Central memory CD4-positive, alpha-beta T cell (primary cell): ENCODE measurements around the gene SNRPA1.

Experiments used
- DNase-seq: peaks from one replicate; pipeline ENCODE4 v3.0.0; 2022

The SNRPA1 gene

DNA sequence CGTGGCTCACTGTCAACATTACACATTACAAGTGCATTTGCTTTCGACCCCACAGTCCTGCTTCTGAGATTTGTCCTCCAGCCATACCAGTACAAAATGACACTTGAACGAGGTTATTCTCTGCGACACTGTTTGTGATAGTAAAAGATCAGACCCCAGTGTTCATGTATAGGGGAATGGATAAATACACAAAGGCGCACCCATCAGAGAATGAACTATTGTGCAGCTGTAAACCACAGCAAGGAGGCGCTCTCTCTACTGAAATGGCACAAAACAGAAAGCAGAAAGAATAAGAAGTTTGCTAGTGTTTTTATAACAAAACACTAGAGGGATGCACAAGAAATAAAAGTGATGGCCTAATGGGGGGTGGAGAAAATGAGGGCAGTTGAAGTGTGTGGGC is 38.3 kb downstream of the SNRPA1 start:
- no peak for DNase-seq

GRCh38 chr15:101255615-101256241 is 39.3 kb downstream of the SNRPA1 start:
- DNase-seq: no peak

- no peak for DNase-seq
Observed at GRCh38 chr15:101255051-101255395, 40.0 kb downstream of the SNRPA1 start.

DNA sequence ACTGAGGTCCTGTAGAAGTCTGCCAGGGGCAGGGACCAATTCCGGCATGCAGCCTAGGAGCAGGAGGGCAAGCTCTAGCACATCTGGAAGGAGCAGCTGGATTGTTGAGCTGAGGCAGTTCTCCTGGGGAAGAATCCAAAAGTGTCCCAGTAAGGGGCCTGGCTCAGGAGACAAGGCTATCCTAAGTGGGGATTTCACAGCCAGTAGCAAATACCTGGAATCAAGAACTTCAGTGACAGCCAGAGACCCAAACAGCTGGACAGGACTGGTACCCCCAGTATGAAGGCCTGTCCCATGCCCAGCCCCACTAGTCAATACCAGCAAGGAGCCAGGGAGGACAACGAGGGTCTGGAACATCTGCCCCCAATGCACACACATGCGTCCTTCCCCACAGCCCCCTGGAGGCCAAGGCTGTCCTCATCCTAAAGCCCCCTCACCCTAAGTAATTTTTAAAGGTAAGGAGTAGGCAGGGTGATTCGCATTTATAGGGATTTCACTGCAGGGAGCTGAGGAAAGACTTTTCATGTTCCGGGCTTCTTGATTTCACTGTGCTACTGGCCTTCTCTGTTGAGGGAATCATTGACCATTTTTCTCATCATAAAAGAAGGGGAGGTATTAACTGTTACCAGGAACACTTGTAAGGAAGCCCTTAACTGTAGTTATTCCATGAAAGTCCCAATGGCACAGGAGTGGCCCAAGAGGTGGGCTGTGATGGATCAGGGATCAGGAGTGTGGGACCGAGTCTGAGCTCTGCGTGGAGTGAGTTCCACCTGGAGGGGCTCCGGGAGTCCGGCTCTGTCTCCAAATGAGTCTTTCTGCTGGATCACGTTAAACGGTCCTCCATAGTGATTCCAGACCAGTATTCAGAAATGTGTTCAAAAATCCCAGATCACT is 40.6 kb downstream of the SNRPA1 start:
- DNase-seq: no peak

GRCh38 chr15:101252836-101253235 is 42.2 kb downstream of the SNRPA1 start:
- no peak for DNase-seq

GRCh38 chr15:101251830-101252820 is 42.9 kb downstream of the SNRPA1 start, which contains the start of gene CHSY1:
Gene CHSY1 (minus strand): TSS chr15:101252048. CDS start chr15:101251456, 592 bp downstream.
- DNase-seq: peak; percentile 86

DNA sequence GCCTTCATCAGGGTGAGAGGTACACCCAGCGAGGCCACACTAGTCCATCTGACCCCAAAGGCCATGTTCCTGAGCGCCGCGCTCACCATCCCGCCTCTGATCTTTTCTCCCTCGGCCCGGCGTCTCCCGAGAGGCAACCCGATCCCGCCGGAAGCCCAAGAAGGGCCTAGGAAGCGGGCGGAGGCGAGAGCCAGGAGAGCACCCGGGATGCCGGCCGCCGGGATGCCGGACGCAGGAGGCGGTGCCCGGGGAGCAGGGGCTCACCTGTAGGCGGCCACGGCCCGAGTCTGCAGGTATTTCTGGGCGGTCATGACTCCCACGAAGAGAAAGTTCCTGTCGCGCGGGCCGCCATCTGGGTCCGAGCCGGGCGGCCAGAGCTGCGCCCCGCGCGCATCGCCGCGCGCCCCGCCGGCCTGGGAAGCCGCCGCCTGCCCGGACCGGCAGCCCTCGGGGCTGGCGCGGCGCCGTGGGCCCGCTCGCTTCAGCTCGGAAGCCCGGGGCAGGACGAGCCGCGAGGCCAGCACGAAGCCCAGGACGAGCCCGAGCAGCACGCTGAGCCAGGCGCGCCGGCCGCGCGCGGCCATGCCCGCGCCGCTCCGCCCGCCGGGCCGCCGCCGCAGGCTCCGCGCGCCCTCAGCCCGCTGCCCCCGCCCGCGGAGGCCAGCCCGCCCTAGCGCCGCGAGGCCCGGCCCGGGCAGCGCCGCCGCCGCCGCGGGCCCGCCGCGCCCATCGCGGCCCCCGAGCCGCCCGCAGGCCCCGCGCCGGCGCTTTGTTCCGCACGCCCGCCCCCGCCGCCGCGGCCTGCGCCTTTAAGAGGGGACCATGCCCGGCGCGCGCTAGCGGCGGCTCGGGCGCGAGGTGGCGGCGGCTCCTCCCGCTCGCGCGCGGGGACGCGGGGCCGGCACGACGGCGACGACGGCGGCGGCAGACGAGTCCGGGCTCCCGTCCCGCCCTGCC is 43.9 kb downstream of the SNRPA1 start:
- DNase-seq: peak; percentile 10

DNA sequence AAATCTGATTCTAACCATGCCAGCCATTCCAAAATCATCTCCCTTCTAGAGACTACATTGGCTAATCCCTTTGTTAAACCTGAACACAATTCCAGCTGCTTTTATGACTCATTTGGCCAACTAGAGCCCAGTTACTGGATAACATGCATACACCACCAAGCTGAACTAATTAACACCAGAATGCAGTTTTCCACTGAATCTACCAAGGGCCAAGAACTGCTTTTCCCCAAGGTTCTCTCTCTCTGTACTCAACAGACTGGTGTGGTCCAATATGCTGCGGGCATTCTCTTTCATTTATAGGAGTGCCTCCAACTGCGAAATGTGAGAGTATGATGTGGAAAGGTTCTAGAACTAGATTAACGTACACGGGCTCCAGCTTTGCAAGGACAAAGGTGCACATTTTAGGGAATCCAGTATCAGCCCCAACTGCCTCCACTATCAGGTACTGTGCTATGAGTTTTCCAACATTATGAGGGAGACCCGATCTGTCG is 44.7 kb downstream of the SNRPA1 start:
- DNase-seq: no peak

- DNase-seq: no peak
Observed at GRCh38 chr15:101248274-101248673, 46.8 kb downstream of the SNRPA1 start.

GRCh38 chr15:101246824-101247745 is 48.0 kb downstream of the SNRPA1 start:
- DNase-seq: no peak

DNA sequence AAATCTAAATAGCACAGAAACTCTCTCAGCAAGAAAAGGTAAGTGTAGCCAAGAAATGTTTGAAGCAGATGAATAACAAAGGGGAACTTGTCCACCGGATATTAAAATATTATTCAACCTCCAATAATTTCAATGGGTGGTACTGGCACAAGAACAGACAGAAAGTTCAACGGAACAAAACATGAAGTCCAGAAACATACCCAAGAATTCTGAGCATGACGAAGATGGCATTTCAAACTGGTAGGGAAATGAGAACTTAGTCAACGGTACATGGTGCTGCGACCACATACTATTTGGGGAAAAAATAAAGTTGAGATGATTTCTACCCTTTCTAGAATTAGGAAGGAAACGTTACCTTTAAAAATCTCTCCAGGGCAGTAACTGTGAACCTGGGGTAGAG is 48.7 kb downstream of the SNRPA1 start:
- DNase-seq: no peak

GRCh38 chr15:101244889-101245668 is 50.0 kb downstream of the SNRPA1 start:
- DNase-seq: no peak

DNA sequence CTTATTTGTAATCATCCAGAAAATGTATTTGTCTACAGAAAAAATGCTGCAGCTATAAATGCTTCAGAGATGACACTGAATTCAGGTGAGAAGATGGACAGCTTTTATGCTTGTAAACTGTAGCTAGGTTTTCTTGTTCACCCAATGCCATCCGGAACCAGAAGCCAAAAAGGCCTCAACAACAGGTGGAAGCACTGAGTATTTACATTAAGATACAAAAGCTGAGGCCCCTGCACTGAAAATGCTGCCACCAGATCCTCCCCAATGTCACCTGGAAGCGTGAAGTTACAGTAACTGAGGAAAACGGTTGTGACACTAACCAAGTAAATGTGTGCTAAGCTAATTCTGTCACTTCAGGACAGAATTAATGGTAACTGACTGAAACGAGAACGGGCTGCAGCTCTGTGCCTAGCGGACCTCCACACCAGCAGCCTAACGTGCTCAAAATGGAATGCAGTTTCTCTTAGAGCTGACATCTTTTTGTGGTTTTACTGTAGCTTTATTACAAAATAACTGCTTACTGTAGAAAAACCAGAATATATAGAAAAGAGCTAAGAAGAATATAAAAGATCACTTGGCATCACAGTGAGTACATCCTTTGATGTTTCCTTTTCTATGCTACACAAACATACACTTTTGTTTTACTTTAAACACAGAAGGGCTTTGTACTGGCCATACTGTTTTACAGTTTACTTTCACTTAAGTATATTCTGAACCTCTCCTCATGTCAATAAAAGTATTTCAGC is 50.8 kb downstream of the SNRPA1 start:
- no peak for DNase-seq

DNA sequence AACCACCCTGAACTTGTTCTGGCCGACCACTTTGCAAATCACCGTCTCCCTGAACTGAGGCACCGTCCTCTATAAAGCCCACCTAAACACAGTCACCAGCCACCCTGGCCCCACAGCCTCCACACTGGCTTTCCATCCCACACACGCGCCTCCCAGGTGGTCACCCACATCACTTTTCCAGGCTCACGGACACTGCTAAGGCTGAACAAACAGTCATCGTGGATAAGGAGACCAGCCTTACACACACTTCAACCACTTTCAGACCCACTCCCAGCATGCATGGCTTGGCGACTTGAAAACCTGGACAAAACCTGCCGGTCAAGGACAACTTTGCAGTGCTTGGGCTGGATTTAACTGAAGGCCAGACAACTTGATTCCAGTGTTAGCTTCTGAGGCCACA is 51.6 kb downstream of the SNRPA1 start:
- DNase-seq: no peak

DNA sequence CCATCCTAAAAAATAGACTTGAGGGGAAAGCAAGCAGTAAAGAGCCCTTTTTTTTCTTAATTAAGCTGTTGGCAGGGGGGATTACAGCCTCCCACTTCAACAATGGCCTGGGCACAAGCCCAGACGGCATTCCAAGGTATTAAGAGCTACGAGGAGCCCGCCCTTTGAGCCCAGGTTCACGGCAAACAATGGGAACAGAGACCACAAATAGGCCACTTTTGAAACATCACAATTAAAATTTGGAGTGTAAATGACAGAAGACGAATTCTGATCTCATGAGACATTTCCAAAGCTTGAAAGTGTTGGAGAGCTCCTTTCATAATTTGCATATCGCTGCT is 52.1 kb downstream of the SNRPA1 start:
- DNase-seq: no peak

DNA sequence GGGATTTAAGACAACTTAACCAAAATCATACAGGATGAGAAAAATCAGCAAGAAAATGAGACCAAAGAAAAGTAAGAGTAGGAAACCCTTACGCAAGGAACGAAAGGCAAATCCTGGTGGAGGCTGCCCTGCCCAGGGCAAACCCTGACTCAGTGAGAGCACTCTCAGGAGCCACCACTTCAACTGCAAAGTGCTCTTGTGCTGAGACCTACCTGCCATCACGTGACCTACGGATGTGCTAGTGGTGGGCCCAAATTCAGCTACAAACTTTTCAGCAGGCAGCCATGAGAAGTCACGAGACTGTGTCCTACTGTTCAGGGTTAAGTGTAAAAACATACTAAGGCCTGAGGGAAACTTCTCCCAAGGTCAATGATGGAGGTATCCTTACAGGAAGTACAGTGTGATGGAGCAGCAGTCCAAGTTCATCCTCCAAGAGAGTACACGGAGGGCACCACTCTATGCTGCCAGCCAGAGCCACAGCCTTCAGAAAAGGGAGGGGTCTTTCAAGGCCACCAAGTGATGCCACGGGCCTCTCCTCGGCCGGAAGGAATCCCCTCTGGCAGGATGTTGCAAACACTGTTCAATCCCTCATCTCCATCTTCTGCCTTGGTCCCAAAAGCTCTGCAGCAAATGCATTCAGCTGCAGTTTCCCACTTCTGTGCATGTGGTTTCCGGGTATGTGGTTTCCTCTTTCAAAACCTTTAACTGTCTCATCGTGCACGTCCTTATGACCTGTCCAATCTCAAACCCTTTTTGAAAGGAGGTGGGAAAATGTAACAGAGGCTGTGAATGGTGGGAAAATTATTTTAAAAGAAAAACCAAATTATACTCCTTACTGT is 52.7 kb downstream of the SNRPA1 start:
- peak; percentile 80 for DNase-seq

DNA sequence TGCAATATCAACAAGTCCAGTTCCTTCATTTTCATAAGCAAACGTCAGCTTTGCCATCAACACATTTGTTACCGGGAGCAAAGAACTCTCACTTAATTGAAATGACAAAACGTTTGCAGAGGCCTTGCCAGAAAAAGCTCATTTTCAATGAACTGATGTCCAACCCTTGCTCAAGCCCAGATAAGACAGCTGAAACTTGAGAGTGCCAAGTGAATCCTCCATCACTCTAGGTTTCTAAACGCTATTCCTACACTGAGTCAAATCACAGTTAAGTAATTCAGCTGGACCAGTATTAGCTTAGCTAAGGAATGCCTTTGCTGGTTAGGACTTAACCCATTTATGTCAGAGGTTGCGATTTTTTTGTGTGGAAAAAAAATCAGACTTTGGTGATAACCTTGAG is 54.7 kb downstream of the SNRPA1 start:
- no peak for DNase-seq

GRCh38 chr15:101239724-101240136 is 55.3 kb downstream of the SNRPA1 start:
- no peak for DNase-seq
